ENCODE results near the gene EMX1. TPM values are rescaled to one million over a fixed set of nuclear protein-coding genes. Genes with fewer than 3 reads are reported as not detected.
A peak's percentile ranks its signal among the peaks of the same experiment; 100 is the strongest.

The EMX1 gene
- total and polyA plus RNA-seq, 2 of the 13 experiments (the other 11 are each of a cell fraction or from before 2014, with no cell fraction given): 0.62 to 4.9 TPM

DNA sequence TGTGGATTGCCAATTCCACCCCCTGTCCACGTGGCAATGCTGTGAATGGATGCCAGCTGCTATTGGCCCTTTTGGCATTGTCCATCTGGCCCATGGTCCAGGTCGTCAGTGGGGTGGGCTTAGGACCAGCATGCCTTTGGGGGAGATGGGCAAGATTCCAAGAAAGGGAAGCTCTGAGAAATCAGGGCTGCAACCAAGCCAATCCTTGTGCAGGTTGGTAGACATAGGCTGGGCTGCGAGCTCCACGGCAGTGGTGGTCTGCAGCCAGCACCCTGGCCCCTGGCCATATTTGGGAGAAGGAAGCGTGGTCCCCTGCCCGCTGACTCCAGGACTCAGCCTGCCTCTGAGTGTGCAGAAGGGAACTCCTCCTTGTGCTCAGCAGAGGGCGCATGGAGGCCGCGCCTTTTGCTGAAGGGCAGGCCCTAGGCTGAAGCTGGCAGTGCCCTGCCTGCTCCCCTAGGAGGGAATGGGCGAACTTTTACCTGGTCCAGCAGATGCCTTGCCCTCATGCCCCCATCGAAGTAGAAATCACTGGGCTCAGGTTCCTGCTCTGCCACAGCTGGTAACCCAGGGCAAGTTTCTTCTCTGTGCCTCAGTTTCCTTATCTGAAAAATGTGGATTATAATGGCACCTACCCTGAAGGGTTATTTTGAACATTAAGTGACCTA lies 24.7 kb upstream of the EMX1 start (continued):
- TF ChIP-seq, protein P1, sequence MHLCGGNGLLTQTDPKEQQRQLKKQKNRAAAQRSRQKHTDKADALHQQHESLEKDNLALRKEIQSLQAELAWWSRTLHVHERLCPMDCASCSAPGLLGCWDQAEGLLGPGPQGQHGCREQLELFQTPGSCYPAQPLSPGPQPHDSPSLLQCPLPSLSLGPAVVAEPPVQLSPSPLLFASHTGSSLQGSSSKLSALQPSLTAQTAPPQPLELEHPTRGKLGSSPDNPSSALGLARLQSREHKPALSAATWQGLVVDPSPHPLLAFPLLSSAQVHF (CRISPR knock-in tag; IDR thresholded peaks at IDR 0.05): no peak
- TF ChIP-seq YEATS2 (CRISPR knock-in tag; IDR thresholded peaks at IDR 0.05; ENCODE audit: borderline replicate concordance) (no peak), U2AF1 (optimal IDR thresholded peaks at IDR 0.05; ENCODE audit: low read depth, low read length) (no peak), TRIM24 (CRISPR knock-in tag; IDR thresholded peaks at IDR 0.05) (no peak), ZNF496 (CRISPR knock-in tag; IDR thresholded peaks at IDR 0.05; ENCODE audit: insufficient replicate concordance) (no peak), ZNF367 (CRISPR knock-in tag; IDR thresholded peaks at IDR 0.05; ENCODE audit: borderline replicate concordance) (no peak), ZFP36L1 (CRISPR knock-in tag; IDR thresholded peaks at IDR 0.05) (no peak), HNRNPUL1 (IDR thresholded peaks at IDR 0.05; ENCODE audit: low read depth, low read length) (no peak), ZNF3 (CRISPR knock-in tag; IDR thresholded peaks at IDR 0.05) (no peak), AGO2 (optimal IDR thresholded peaks at IDR 0.05; ENCODE audit: low read depth, low read length) (peak; percentile 71), MYNN (CRISPR knock-in tag; IDR thresholded peaks at IDR 0.05; ENCODE audit: low read depth) (no peak), RFXAP (CRISPR knock-in tag; IDR thresholded peaks at IDR 0.05; ENCODE audit: borderline replicate concordance) (no peak), PHF21A (CRISPR knock-in tag; IDR thresholded peaks at IDR 0.05) (no peak), ERF (CRISPR knock-in tag; IDR thresholded peaks at IDR 0.05) (no peak), ZC3H4 (CRISPR knock-in tag; IDR thresholded peaks at IDR 0.05; ENCODE audit: borderline replicate concordance) (no peak)
- TF ChIP-seq, protein P2, sequence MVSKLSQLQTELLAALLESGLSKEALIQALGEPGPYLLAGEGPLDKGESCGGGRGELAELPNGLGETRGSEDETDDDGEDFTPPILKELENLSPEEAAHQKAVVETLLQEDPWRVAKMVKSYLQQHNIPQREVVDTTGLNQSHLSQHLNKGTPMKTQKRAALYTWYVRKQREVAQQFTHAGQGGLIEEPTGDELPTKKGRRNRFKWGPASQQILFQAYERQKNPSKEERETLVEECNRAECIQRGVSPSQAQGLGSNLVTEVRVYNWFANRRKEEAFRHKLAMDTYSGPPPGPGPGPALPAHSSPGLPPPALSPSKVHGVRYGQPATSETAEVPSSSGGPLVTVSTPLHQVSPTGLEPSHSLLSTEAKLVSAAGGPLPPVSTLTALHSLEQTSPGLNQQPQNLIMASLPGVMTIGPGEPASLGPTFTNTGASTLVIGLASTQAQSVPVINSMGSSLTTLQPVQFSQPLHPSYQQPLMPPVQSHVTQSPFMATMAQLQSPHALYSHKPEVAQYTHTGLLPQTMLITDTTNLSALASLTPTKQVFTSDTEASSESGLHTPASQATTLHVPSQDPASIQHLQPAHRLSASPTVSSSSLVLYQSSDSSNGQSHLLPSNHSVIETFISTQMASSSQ (IDR thresholded peaks at IDR 0.05; ENCODE audit: low read depth): no peak
- TF ChIP-seq, protein P2 (CRISPR knock-in tag; IDR thresholded peaks at IDR 0.05; ENCODE audit: borderline replicate concordance): no peak
- TF ChIP-seq, protein P3, sequence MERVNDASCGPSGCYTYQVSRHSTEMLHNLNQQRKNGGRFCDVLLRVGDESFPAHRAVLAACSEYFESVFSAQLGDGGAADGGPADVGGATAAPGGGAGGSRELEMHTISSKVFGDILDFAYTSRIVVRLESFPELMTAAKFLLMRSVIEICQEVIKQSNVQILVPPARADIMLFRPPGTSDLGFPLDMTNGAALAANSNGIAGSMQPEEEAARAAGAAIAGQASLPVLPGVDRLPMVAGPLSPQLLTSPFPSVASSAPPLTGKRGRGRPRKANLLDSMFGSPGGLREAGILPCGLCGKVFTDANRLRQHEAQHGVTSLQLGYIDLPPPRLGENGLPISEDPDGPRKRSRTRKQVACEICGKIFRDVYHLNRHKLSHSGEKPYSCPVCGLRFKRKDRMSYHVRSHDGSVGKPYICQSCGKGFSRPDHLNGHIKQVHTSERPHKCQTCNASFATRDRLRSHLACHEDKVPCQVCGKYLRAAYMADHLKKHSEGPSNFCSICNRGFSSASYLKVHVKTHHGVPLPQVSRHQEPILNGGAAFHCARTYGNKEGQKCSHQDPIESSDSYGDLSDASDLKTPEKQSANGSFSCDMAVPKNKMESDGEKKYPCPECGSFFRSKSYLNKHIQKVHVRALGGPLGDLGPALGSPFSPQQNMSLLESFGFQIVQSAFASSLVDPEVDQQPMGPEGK (CRISPR knock-in tag; IDR thresholded peaks at IDR 0.05): no peak
- TF ChIP-seq, protein P4, sequence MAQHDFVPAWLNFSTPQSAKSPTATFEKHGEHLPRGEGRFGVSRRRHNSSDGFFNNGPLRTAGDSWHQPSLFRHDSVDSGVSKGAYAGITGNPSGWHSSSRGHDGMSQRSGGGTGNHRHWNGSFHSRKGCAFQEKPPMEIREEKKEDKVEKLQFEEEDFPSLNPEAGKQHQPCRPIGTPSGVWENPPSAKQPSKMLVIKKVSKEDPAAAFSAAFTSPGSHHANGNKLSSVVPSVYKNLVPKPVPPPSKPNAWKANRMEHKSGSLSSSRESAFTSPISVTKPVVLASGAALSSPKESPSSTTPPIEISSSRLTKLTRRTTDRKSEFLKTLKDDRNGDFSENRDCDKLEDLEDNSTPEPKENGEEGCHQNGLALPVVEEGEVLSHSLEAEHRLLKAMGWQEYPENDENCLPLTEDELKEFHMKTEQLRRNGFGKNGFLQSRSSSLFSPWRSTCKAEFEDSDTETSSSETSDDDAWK (CRISPR knock-in tag; IDR thresholded peaks at IDR 0.05): no peak
- TF ChIP-seq, protein P5, sequence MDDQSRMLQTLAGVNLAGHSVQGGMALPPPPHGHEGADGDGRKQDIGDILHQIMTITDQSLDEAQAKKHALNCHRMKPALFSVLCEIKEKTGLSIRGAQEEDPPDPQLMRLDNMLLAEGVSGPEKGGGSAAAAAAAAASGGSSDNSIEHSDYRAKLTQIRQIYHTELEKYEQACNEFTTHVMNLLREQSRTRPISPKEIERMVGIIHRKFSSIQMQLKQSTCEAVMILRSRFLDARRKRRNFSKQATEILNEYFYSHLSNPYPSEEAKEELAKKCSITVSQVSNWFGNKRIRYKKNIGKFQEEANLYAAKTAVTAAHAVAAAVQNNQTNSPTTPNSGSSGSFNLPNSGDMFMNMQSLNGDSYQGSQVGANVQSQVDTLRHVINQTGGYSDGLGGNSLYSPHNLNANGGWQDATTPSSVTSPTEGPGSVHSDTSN (CRISPR knock-in tag; IDR thresholded peaks at IDR 0.05; ENCODE audit: borderline replicate concordance): no peak

Data from HepG2 (cell line).